IMR-90 (cell line): ENCODE data around the gene TRAK2. TPM values are rescaled to one million over a fixed set of nuclear protein-coding genes. Genes with fewer than 3 reads are reported as not detected.

ENCODE experiments used
- ATAC-seq: fragments of 200-7000 bp; cut with Tn5 transposase; 2 replicates; pipeline ENCODE4 v1.9.1; 2020; ENCODE audit warnings: low read depth, mild to moderate bottlenecking, moderate library complexity
- BruUV-seq: library from RNA; stranded (reverse); fragments of 400-500 nt; replicated peaks from 2 replicates; lab custom pipeline; 2021; lab: Mats Ljungman, UMichigan
- CTCF ChIA-PET: fragments of 300-600 bp; formaldehyde crosslinking; extraction: SDS; loops from one replicate; lab custom pipeline; 2021; ENCODE audit warnings: antibody characterized with exemption; lab: Yijun Ruan, JAX
- POLR2A ChIA-PET: fragments of 300-600 bp; sonication (Branson Sonifier 250); formaldehyde crosslinking; loops from one replicate; lab custom pipeline; 2022; ENCODE audit warnings: antibody characterized with exemption; ENCODE audit not compliant: unreplicated experiment; lab: Charles Lee
- DNase-seq: peaks from one replicate; pipeline ENCODE4 v3.0.0; 2013
- H2AFZ ChIP-seq: replicated peaks from 2 replicates; pipeline ENCODE3; 2013; ENCODE audit warnings: low read length, mild to moderate bottlenecking; ENCODE audit not compliant: poor library complexity
- H2AK5ac ChIP-seq: 2 replicates; pipeline ENCODE4 v1.6.1; 2013; ENCODE audit warnings: low read depth, low read length, inconsistent platforms
- H2AK9ac ChIP-seq: replicated peaks from 2 replicates; pipeline ENCODE3; 2013; ENCODE audit warnings: mild to moderate bottlenecking, low read depth, low read length, moderate library complexity; ENCODE audit not compliant: poor library complexity
- H2BK120ac ChIP-seq: 2 replicates; pipeline ENCODE4 v1.6.1; 2013; ENCODE audit warnings: low read depth, low read length, inconsistent platforms
- H2BK15ac ChIP-seq: 3 replicates; pipeline ENCODE4 v1.6.1; 2013; ENCODE audit warnings: low read depth, low read length, inconsistent platforms
- H2BK20ac ChIP-seq: 2 replicates; pipeline ENCODE4 v1.6.1; 2013; ENCODE audit warnings: low read depth, mild to moderate bottlenecking, inconsistent platforms, low read length, moderate library complexity
- H2BK5ac ChIP-seq: 2 replicates; pipeline ENCODE4 v1.6.1; 2013; ENCODE audit warnings: mild to moderate bottlenecking, low read depth, low read length, inconsistent platforms; ENCODE audit not compliant: poor library complexity, severe bottlenecking
- H3K14ac ChIP-seq: replicated peaks from 2 replicates; pipeline ENCODE4 v1.6.1; 2013; ENCODE audit warnings: low read depth, low read length, inconsistent platforms
- H3K18ac ChIP-seq: 2 replicates; pipeline ENCODE4 v1.6.1; 2013; ENCODE audit warnings: low read depth, low read length, control low read depth
- H3K23ac ChIP-seq: 2 replicates; pipeline ENCODE4 v1.6.1; 2013; ENCODE audit warnings: low read depth, low read length, inconsistent platforms
- H3K27ac ChIP-seq: 2 replicates; pipeline ENCODE4 v1.5.1; 2013; ENCODE audit warnings: mild to moderate bottlenecking, control low read depth, low read length; ENCODE audit not compliant: insufficient read depth
- H3K27me3 ChIP-seq: 2 replicates; pipeline ENCODE4 v1.6.1; 2013; ENCODE audit warnings: low read length; ENCODE audit not compliant: control insufficient read depth, insufficient read depth
- H3K36me3 ChIP-seq: 2 replicates; pipeline ENCODE4 v1.6.1; 2013; ENCODE audit warnings: low read length, mixed read lengths; ENCODE audit not compliant: control insufficient read depth, insufficient read depth
- H3K4ac ChIP-seq: 2 replicates; pipeline ENCODE4 v1.6.1; 2013; ENCODE audit warnings: low read depth, low read length, inconsistent platforms
- H3K4me1 ChIP-seq: 2 replicates; pipeline ENCODE4 v1.6.1; 2013; ENCODE audit warnings: low read length, mixed read lengths; ENCODE audit not compliant: control insufficient read depth, insufficient read depth
- H3K4me2 ChIP-seq: 2 replicates; pipeline ENCODE4 v1.6.1; 2013; ENCODE audit warnings: low read depth, mild to moderate bottlenecking, control low read depth, low read length, moderate library complexity
- H3K4me3 ChIP-seq: 2 replicates; pipeline ENCODE4 v1.5.1; 2013; ENCODE audit warnings: low read depth, mild to moderate bottlenecking, control low read depth, low read length, moderate library complexity; ENCODE audit not compliant: insufficient read depth
- H3K56ac ChIP-seq: 2 replicates; pipeline ENCODE4 v1.6.1; 2013; ENCODE audit warnings: low read length, inconsistent platforms; ENCODE audit not compliant: insufficient read depth; ENCODE audit errors: extremely low read depth
- H3K79me1 ChIP-seq, 2 experiments: 2 replicates each; pipeline ENCODE4 v1.6.1; 2013; ENCODE audit warnings: low read length in 2 of 2, inconsistent platforms in 1 of 2, low read depth in 1 of 2
- H3K9ac ChIP-seq: 2 replicates; pipeline ENCODE4 v1.6.1; 2013; ENCODE audit warnings: low read depth, low read length, control low read depth
- H3K9me1 ChIP-seq: 2 replicates; pipeline ENCODE4 v1.6.1; 2013; ENCODE audit warnings: low read length, inconsistent platforms; ENCODE audit not compliant: insufficient read depth
- H3K9me3 ChIP-seq: 2 replicates; pipeline ENCODE4 v1.6.1; 2013; ENCODE audit warnings: low read length; ENCODE audit not compliant: control insufficient read depth, insufficient read depth
- H4K20me1 ChIP-seq: 2 replicates; pipeline ENCODE4 v1.6.1; 2013; ENCODE audit warnings: low read length, inconsistent platforms; ENCODE audit not compliant: insufficient read depth
- H4K5ac ChIP-seq: 2 replicates; pipeline ENCODE4 v1.6.1; 2013; ENCODE audit warnings: mild to moderate bottlenecking, low read depth, low read length, control low read depth
- H4K8ac ChIP-seq, 2 experiments: 2 replicates each; pipeline ENCODE4 v1.6.1; 2013; ENCODE audit warnings: low read depth in 2 of 2, low read length in 2 of 2, control low read depth in 1 of 2, inconsistent platforms in 1 of 2
- H4K91ac ChIP-seq: 2 replicates; pipeline ENCODE4 v1.6.1; 2013; ENCODE audit warnings: low read depth, low read length, inconsistent platforms; ENCODE audit not compliant: insufficient read depth
- BHLHE40 ChIP-seq: fragments of 150-350 bp; IDR thresholded peaks from 2 replicates; pipeline ENCODE4 v1.6.1; 2016; ENCODE audit warnings: mild to moderate bottlenecking, low read depth, low read length
- CEBPB ChIP-seq: IDR thresholded peaks from 2 replicates; pipeline ENCODE4 v1.6.1; 2012; ENCODE audit warnings: low read depth, low read length, improper control_type of control experiment
- CHD1 ChIP-seq: IDR thresholded peaks from 2 replicates; pipeline ENCODE4 v1.6.1; 2012; ENCODE audit warnings: low read depth, low read length, improper control_type of control experiment
- CTCF ChIP-seq: conservative IDR thresholded peaks from 2 replicates; pipeline ENCODE4 v1.5.1; 2012; ENCODE audit warnings: mild to moderate bottlenecking, low read depth, low read length, improper control_type of control experiment
- ELK1 ChIP-seq: fragments of 150-350 bp; IDR thresholded peaks from 2 replicates; pipeline ENCODE4 v1.6.1; 2016; ENCODE audit warnings: low read depth, mild to moderate bottlenecking, low read length, moderate library complexity, borderline replicate concordance
- FOS ChIP-seq: fragments of 150-350 bp; IDR thresholded peaks from 2 replicates; pipeline ENCODE4 v1.6.1; 2016; ENCODE audit warnings: low read depth, low read length
- MAFK ChIP-seq: IDR thresholded peaks from 2 replicates; pipeline ENCODE4 v1.6.1; 2012; ENCODE audit warnings: low read depth, low read length, improper control_type of control experiment
- MAZ ChIP-seq: IDR thresholded peaks from 2 replicates; pipeline ENCODE4 v1.6.1; 2012; ENCODE audit warnings: low read depth, mild to moderate bottlenecking, low read length, improper control_type of control experiment, moderate library complexity, borderline replicate concordance
- MXI1 ChIP-seq: IDR thresholded peaks from 2 replicates; pipeline ENCODE4 v1.6.1; 2012; ENCODE audit warnings: low read depth, mild to moderate bottlenecking, low read length, moderate library complexity, borderline replicate concordance
- NFE2L2 ChIP-seq: fragments of 150-350 bp; IDR thresholded peaks from 2 replicates; pipeline ENCODE4 v1.6.1; 2016; ENCODE audit warnings: low read depth, mild to moderate bottlenecking, low read length
- POLR2A ChIP-seq: IDR thresholded peaks from 2 replicates; pipeline ENCODE4 v1.6.1; 2012; ENCODE audit warnings: mild to moderate bottlenecking, low read depth, low read length
- RAD21 ChIP-seq: IDR thresholded peaks from 2 replicates; pipeline ENCODE4 v1.6.1; 2012; ENCODE audit warnings: low read length, improper control_type of control experiment
- RCOR1 ChIP-seq: IDR thresholded peaks from 2 replicates; pipeline ENCODE4 v1.6.1; 2012; ENCODE audit warnings: mild to moderate bottlenecking, low read length, improper control_type of control experiment; ENCODE audit not compliant: insufficient replicate concordance
- RFX5 ChIP-seq: IDR thresholded peaks from 2 replicates; pipeline ENCODE4 v1.8.0; 2012; ENCODE audit warnings: low read depth, mild to moderate bottlenecking, low read length, moderate library complexity
- SMC3 ChIP-seq: fragments of 150-350 bp; IDR thresholded peaks from 2 replicates; pipeline ENCODE4 v1.6.1; 2016; ENCODE audit warnings: low read depth, mild to moderate bottlenecking, antibody characterized with exemption, low read length, moderate library complexity
- USF2 ChIP-seq: fragments of 150-350 bp; IDR thresholded peaks from 2 replicates; pipeline ENCODE4 v1.6.1; 2017; ENCODE audit warnings: mild to moderate bottlenecking, antibody characterized with exemption, low read length, low read depth
- WGBS, 2 experiments: methylation state at CpG; one replicate each; pipeline versions ENCODE4 v1.1.5 to v1.1.7; 2013; ENCODE audit warnings: missing lambda C conversion rate in 2 of 2; ENCODE audit not compliant: insufficient read length in 1 of 2; ENCODE audit errors: extremely low coverage in 2 of 2; 5-methylcytosine and 5-hydroxymethylcytosine counted together
- dilution Hi-C: fragments of 300-500 bp; cut with HindIII; formaldehyde crosslinking; loops from one replicate; pipeline ENCODE4 v1.14.3; 2018; ENCODE audit warnings: low sequenced_read_pairs; ENCODE audit not compliant: unreplicated experiment
- in situ Hi-C: fragments of 300-500 bp; cut with MboI; formaldehyde crosslinking; loops from 3 replicates; pipeline ENCODE4 v1.14.3; 2019; ENCODE audit warnings: low sequenced_read_pairs, inconsistent platforms, mixed read lengths
- intact Hi-C: fragments of 100-400 bp; cut with micrococcal nuclease; formaldehyde crosslinking; loops from 2 replicates; pipeline ENCODE4 v1.10.0; 2022
- polyA plus RNA-seq, 3 experiments: library from polyadenylated mRNA; depleted of rRNA; stranded (reverse); fragments of >200 nt; gene quantifications; 2 replicates each; pipeline ENCODE4 v1.2.3, GENCODE V29; 2012; ENCODE audit warnings: low replicate concordance in 1 of 3
- total RNA-seq: library from RNA; depleted of rRNA; stranded (reverse); fragments of >200 nt; gene quantifications from 2 replicates; pipeline ENCODE4 v1.2.3, GENCODE V29; 2012

Gene TRAK2
- total and polyA plus RNA-seq, 2 of the 4 experiments (the other 2 are of a cell fraction), result 13.1 to 65.4 TPM

- dilution Hi-C loops, result no loop called here
- POLR2A ChIA-PET, result no interaction called here
- H4K20me1 ChIP-seq, result peaks cover 6% of the 10 kb centered on the region; the same call in 1 of the 2 replicates
These were observed 42.3 kb downstream of the TRAK2 start for GRCh38 chr2:201408931-201409330.

More at GRCh38 chr2:201408931-201409330, 42.3 kb downstream of the TRAK2 start:
- no peak overlapping the region for H2BK20ac ChIP-seq
- DNase-seq (no peak), ATAC-seq (no peak)
- no peak overlapping the region for H3K27ac ChIP-seq
- no peak overlapping the region for H2AK9ac ChIP-seq
- no TSS peak for BruUV-seq
- H3K4me1 ChIP-seq, result peaks cover 9% of the 10 kb centered on the region
- no peak overlapping the region for H3K4ac ChIP-seq
- H4K8ac ChIP-seq, result no peak overlapping the region
- no peak overlapping the region for H3K23ac ChIP-seq
- H3K27me3 ChIP-seq, result no peaks in the 10 kb centered on the region
- no peak overlapping the region for H3K4me2 ChIP-seq
- TF ChIP-seq CHD1, result no peak
- no peak for TF ChIP-seq USF2
- TF ChIP-seq ELK1, result no peak
- TF ChIP-seq CTCF, result no peak
- no peak for TF ChIP-seq CEBPB
- no peak for TF ChIP-seq MXI1
- TF ChIP-seq MAFK, result no peak
- no peak for TF ChIP-seq RFX5
- no peak for TF ChIP-seq MAZ
- TF ChIP-seq SMC3, result no peak
- no peak for TF ChIP-seq RCOR1
- no peak for TF ChIP-seq BHLHE40
- TF ChIP-seq RAD21, result no peak
- no peak for TF ChIP-seq POLR2A
- no peak for TF ChIP-seq FOS
- TF ChIP-seq NFE2L2, result no peak
- no peak overlapping the region for H2BK15ac ChIP-seq
- H3K9ac ChIP-seq, result no peak overlapping the region
- no peak overlapping the region for H3K18ac ChIP-seq
- H2BK120ac ChIP-seq, result no peak overlapping the region
- no peaks in the 10 kb centered on the region for H3K9me3 ChIP-seq
- H3K9me1 ChIP-seq, result peaks cover 3% of the 10 kb centered on the region; the same call in 1 of the 2 replicates
- no peak overlapping the region for H2AK5ac ChIP-seq
- in situ Hi-C loops (no loop called here), intact Hi-C loops (no loop called here)
- no peak overlapping the region for H2AFZ ChIP-seq
- H3K14ac ChIP-seq, result no peak overlapping the region
- no peak overlapping the region for H3K4me3 ChIP-seq
- no peak overlapping the region for H4K91ac ChIP-seq
- no peak overlapping the region for H3K56ac ChIP-seq
- H3K36me3 ChIP-seq, result 0 out of 2 replicates have a peak, but pooled peaks cover 2% of the 10 kb centered on the region
- no CpG with 5 or more reads among the region's 3 CpGs for WGBS, 2 experiments
- H4K5ac ChIP-seq, result no peak overlapping the region
- no peak overlapping the region for H2BK5ac ChIP-seq
- peaks cover 31 to 44% of the 10 kb centered on the region in 2 experiments for H3K79me1 ChIP-seq
- CTCF ChIA-PET, result no interaction called here
